Esophagus squamous epithelium (tissue), 5 donors: ENCODE data around the gene SEMA4D. TPM values are rescaled to one million over a fixed set of nuclear protein-coding genes. Genes with fewer than 3 reads are reported as not detected.

Experiments used
- DNase-seq: peaks from one replicate; lab custom pipeline; 2025; lab: John Stamatoyannopoulos, UW
- H3K27ac ChIP-seq, 4 donors: fragments of 200-600 bp; sonication (generic); one replicate each; pipeline ENCODE4 v1.5.1; 2016 to 2019; ENCODE audit warnings: mild to moderate bottlenecking in 1 of 4
- H3K27me3 ChIP-seq, 4 donors: fragments of 200-600 bp; sonication (generic); 1 replicate in 3 of 4; 2 replicates in 1 of 4; pipeline versions ENCODE4 v1.5.1 to v1.6.0; 2017 to 2021; ENCODE audit warnings: antibody characterized with exemption in 1 of 4
- H3K36me3 ChIP-seq, 3 donors: fragments of 200-600 bp; sonication (generic); one replicate each; pipeline ENCODE4 v1.5.1; 2016 to 2019
- H3K4me1 ChIP-seq, 3 donors: fragments of 200-600 bp; sonication (generic); one replicate each; pipeline ENCODE4 v1.5.1; 2017 to 2019
- H3K4me3 ChIP-seq, 4 donors: fragments of 200-600 bp; sonication (generic); 1 replicate in 3 of 4; 2 replicates in 1 of 4; pipeline ENCODE4 v1.5.1; 2016 to 2019; ENCODE audit warnings: mild to moderate bottlenecking in 2 of 4, moderate library complexity in 1 of 4
- H3K9me3 ChIP-seq, 3 donors: fragments of 200-600 bp; sonication (generic); one replicate each; pipeline ENCODE4 v1.5.1; 2016 to 2019
- POLR2A ChIP-seq, 4 donors: fragments of 450-650 bp; IDR thresholded peaks; one replicate each; pipeline ENCODE4 v1.6.1; 2017; ENCODE audit warnings: antibody characterized with exemption in 4 of 4, mild to moderate bottlenecking in 4 of 4, moderate library complexity in 3 of 4
- WGBS, 2 donors: methylation state at CpG; one replicate each; pipeline ENCODE4 v1.1.5; 2018; 5-methylcytosine and 5-hydroxymethylcytosine counted together
- intact Hi-C: fragments of 100-400 bp; cut with DNase I; formaldehyde crosslinking; loops from one replicate; pipeline ENCODE4 v1.15.0; 2022
- small RNA-seq, 4 donors: library from RNA; depleted of rRNA; stranded (forward); fragments of <200 nt; gene quantifications; one replicate each; pipeline ENCODE3, GENCODE V24; 2016
- total RNA-seq, 4 donors: library from RNA; depleted of rRNA; stranded (reverse); fragments of >200 nt; gene quantifications; one replicate each; pipeline ENCODE4 v1.1.0, GENCODE V29; 2016
- TF ChIP-seq, protein P1 (sequence below), 6 experiments: fragments of 450-650 bp in 4 of 6; fragments of 200-600 bp in 2 of 6; sonication (generic) in 2 of 6; IDR thresholded peaks; one replicate each; pipeline ENCODE4 v1.5.1; 2016 to 2019; ENCODE audit warnings: antibody characterized with exemption in 6 of 6, mild to moderate bottlenecking in 4 of 6, moderate library complexity in 4 of 6
- donor health status: DM: yes; HTN: yes; CAD: no.

SEMA4D gene
- total RNA-seq, 4 donors from 2014 or later = 12.8 to 52.0 (median 20.5) TPM

DNA sequence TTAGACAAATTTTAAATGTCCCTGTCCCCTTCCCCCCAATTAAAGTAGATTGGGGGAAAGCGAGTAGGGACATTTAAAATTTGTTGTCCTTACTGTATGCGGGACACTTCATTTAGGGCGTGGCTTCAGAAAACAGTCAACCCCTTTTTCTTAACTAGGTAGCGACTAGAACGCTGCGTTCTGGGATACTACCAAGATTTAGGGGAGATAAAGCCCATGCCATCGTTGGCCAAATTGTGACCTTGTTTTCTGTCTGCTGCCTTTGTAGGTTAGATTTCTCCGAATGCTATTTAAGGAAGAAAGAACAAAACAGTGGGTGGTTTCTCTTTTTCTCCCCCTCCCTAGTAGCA is 185.7 kb downstream of the SEMA4D start:
- Histone ChIP-seq H3K27me3 (no peaks in the 10 kb centered on the region), H3K27ac (peak overlapping the region in 3 of 4 donors; percentile 95 to 99 (median 96)), H3K4me3 (peak overlapping the region; percentile 65 to 97 (median 76)), H3K36me3 (peaks cover 0 to 10% (median 0%) of the 10 kb centered on the region in 3 donors), H3K4me1 (peaks cover 0 to 47% (median 13%) of the 10 kb centered on the region in 3 donors), H3K9me3 (no peaks in the 10 kb centered on the region)
- TF ChIP-seq POLR2A (IDR thresholded peaks at IDR 0.05) = no peak
- TF ChIP-seq, protein P1, sequence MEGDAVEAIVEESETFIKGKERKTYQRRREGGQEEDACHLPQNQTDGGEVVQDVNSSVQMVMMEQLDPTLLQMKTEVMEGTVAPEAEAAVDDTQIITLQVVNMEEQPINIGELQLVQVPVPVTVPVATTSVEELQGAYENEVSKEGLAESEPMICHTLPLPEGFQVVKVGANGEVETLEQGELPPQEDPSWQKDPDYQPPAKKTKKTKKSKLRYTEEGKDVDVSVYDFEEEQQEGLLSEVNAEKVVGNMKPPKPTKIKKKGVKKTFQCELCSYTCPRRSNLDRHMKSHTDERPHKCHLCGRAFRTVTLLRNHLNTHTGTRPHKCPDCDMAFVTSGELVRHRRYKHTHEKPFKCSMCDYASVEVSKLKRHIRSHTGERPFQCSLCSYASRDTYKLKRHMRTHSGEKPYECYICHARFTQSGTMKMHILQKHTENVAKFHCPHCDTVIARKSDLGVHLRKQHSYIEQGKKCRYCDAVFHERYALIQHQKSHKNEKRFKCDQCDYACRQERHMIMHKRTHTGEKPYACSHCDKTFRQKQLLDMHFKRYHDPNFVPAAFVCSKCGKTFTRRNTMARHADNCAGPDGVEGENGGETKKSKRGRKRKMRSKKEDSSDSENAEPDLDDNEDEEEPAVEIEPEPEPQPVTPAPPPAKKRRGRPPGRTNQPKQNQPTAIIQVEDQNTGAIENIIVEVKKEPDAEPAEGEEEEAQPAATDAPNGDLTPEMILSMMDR (IDR thresholded peaks at IDR 0.05) = no peak
- 0 to 1% methylated on average over 8 of the region's 8 CpGs for WGBS, 2 donors
- no peak for DNase-seq
- intact Hi-C loops = no loop called here

DNA sequence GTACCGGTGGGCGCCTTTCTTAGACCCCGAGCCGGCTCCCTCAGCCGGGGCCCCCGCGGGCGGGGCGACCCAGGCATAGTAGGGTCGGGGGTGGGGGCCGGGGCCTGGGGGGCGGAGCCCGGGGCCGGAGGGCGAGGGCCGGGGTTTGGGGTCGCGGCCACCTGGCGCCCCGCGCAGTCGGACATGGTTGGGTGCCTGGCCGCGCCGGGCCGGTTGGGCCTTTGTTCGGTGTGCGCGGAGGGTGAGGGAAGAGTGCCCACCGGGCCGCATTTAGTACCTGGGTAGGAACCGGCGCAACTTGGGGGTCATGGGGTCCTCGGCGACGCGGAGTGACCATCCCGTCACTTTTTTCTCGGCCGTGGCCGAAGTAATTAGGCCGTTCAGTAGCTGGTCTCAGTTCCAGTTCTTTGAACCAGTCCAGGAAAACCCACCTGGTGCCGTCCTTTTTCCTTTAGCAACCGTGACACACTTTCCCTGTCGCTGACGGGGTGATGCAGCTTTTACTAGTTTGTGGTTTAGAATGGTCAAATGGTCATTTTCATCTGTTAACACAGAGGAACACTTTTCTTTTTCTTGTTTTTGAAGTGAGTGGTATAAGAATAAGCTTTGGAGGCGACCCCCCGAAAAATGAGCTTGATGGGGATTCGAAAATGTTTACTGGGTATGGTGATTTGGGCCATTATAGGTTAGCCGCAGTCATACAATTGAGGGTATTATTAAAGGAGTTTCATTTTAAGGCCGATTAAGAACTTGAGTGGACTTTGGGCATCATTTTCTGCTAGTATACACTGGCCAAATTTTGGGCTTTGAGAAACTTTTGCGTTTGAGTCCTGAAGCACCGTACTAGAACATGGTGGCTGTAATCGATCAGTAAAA is 186.3 kb downstream of the SEMA4D start:
- Histone ChIP-seq H3K27me3 (no peaks in the 10 kb centered on the region), H3K27ac (peak overlapping the region; percentile 95 to 99 (median 98)), H3K9me3 (no peaks in the 10 kb centered on the region), H3K36me3 (peaks cover 0 to 8% (median 0%) of the 10 kb centered on the region in 3 donors), H3K4me3 (peak overlapping the region; percentile 65 to 97 (median 76)), H3K4me1 (peaks cover 0 to 46% (median 13%) of the 10 kb centered on the region in 3 donors)
- intact Hi-C loops = no loop called here
- TF ChIP-seq, protein P1 (IDR thresholded peaks at IDR 0.05) = no peak
- no peak for TF ChIP-seq POLR2A (IDR thresholded peaks at IDR 0.05)
- 0 to 1% methylated on average over 23 to 29 of the region's 54 CpGs for WGBS, 2 donors
- DNase-seq = no peak

Small RNA genes lying within 50 kb of the gene (small RNA-seq; reads per million reads assigned to genes)
- 0 reads per million in 4 donors for gene MIR3153

Other genes with a start within 250 kb of the SEMA4D start
- 10 to 100 TPM; 17.9 to 93.5 (median 57.6) TPM for gene CKS2, start 186.9 kb downstream of the SEMA4D start, total RNA-seq
- 10 to 100 TPM; 23.1 to 50.9 (median 27.7) TPM for gene SECISBP2, start 179.6 kb downstream of the SEMA4D start, total RNA-seq
- gene GADD45G, start 106.9 kb upstream of the SEMA4D start, total RNA-seq = 10 to 100 TPM in 2 of 4 donors, 1 to 10 TPM in 2; 1.8 to 18.7 (median 8.5) TPM